ENCODE results near the gene FAM168A.
"Not testable (repeated sequence)": the region's sequence is repeated elsewhere in the genome, so short reads cannot be mapped to it uniquely, and the experiment has no call there.

FAM168A gene

GRCh38 chr11:73473252-73473651 is 124.7 kb downstream of the FAM168A start:
- in situ Hi-C loops (cut with MboI; ENCODE audit: low sequenced_read_pairs) = no loop called here

GRCh38 chr11:73470036-73470612 is 127.8 kb downstream of the FAM168A start:
- in situ Hi-C loops (cut with MboI; ENCODE audit: low sequenced_read_pairs) = not testable (repeated sequence)

- in situ Hi-C loops (cut with MboI; ENCODE audit: low sequenced_read_pairs) = no loop called here
These were observed 128.5 kb downstream of the FAM168A start for GRCh38 chr11:73469401-73469800.

- in situ Hi-C loops (cut with MboI; ENCODE audit: low sequenced_read_pairs) = no loop called here
These were observed 129.2 kb downstream of the FAM168A start for GRCh38 chr11:73468590-73469161.

GRCh38 chr11:73467505-73467904 is 130.4 kb downstream of the FAM168A start:
- in situ Hi-C loops (cut with MboI; ENCODE audit: low sequenced_read_pairs) = no loop called here

GRCh38 chr11:73466643-73467042 is 131.3 kb downstream of the FAM168A start:
- in situ Hi-C loops (cut with MboI; ENCODE audit: low sequenced_read_pairs) = no loop called here

- in situ Hi-C loops (cut with MboI; ENCODE audit: low sequenced_read_pairs) = no loop called here
These were observed 132.0 kb downstream of the FAM168A start for GRCh38 chr11:73465871-73466270.

- in situ Hi-C loops (cut with MboI; ENCODE audit: low sequenced_read_pairs) = no loop called here
These were observed 132.8 kb downstream of the FAM168A start for GRCh38 chr11:73465023-73465675.

- in situ Hi-C loops (cut with MboI; ENCODE audit: low sequenced_read_pairs) = no loop called here
These were observed 133.6 kb downstream of the FAM168A start for GRCh38 chr11:73464347-73464746.

GRCh38 chr11:73463359-73463758 is 134.6 kb downstream of the FAM168A start:
- in situ Hi-C loops (cut with MboI; ENCODE audit: low sequenced_read_pairs) = no loop called here

- in situ Hi-C loops (cut with MboI; ENCODE audit: low sequenced_read_pairs) = no loop called here
These were observed 135.9 kb downstream of the FAM168A start for GRCh38 chr11:73461964-73462363.

- in situ Hi-C loops (cut with MboI; ENCODE audit: low sequenced_read_pairs) = no loop called here
These were observed 136.5 kb downstream of the FAM168A start for GRCh38 chr11:73461335-73461840.

GRCh38 chr11:73458201-73458600 is 139.7 kb downstream of the FAM168A start:
- in situ Hi-C loops (cut with MboI; ENCODE audit: low sequenced_read_pairs) = no loop called here

GRCh38 chr11:73454987-73455386 is 142.9 kb downstream of the FAM168A start:
- in situ Hi-C loops (cut with MboI; ENCODE audit: low sequenced_read_pairs) = no loop called here

GRCh38 chr11:73453562-73453961 is 144.3 kb downstream of the FAM168A start:
- in situ Hi-C loops (cut with MboI; ENCODE audit: low sequenced_read_pairs) = no loop called here

- in situ Hi-C loops (cut with MboI; ENCODE audit: low sequenced_read_pairs) = no loop called here
These were observed 145.2 kb downstream of the FAM168A start for GRCh38 chr11:73452726-73453125.

GRCh38 chr11:73451896-73452295 is 146.0 kb downstream of the FAM168A start:
- in situ Hi-C loops (cut with MboI; ENCODE audit: low sequenced_read_pairs) = no loop called here

GRCh38 chr11:73446766-73447165 is 151.1 kb downstream of the FAM168A start:
- in situ Hi-C loops (cut with MboI; ENCODE audit: low sequenced_read_pairs) = no loop called here

- in situ Hi-C loops (cut with MboI; ENCODE audit: low sequenced_read_pairs) = no loop called here
These were observed 151.9 kb downstream of the FAM168A start for GRCh38 chr11:73445980-73446379.

GRCh38 chr11:73439002-73439843 is 158.7 kb downstream of the FAM168A start:
- in situ Hi-C loops (cut with MboI; ENCODE audit: low sequenced_read_pairs) = no loop called here

- in situ Hi-C loops (cut with MboI; ENCODE audit: low sequenced_read_pairs) = not testable (repeated sequence)
These were observed 161.1 kb downstream of the FAM168A start for GRCh38 chr11:73436859-73437258.

Measured in HL-60/S4 (cell line).